Small intestine (tissue), 7 donors: ENCODE measurements around the gene RBFOX1. TPM values are rescaled to one million over a fixed set of nuclear protein-coding genes. Genes with fewer than 3 reads are reported as not detected.

Experiments used
- DNase-seq, 2 donors: peaks; one replicate each; pipeline versions ENCODE4 v3.0.0 to v3.0.0-alpha.2; 2013
- FAIRE-seq: peaks from 2 replicates; lab custom pipeline; 2012; peaks lifted over from hg19 to GRCh38; lab: Jason Lieb, UNC
- H3K27ac ChIP-seq, 3 donors: one replicate each; pipeline ENCODE4 v1.5.1; 2013; ENCODE audit warnings: low read length in 2 of 3, mild to moderate bottlenecking in 2 of 3, control low read depth in 1 of 3, inconsistent platforms in 1 of 3, low read depth in 1 of 3, moderate library complexity in 1 of 3
- H3K27me3 ChIP-seq, 3 donors: one replicate each; pipeline ENCODE4 v1.6.1; 2013; ENCODE audit warnings: low read length in 3 of 3, inconsistent platforms in 1 of 3; ENCODE audit not compliant: control insufficient read depth in 3 of 3, insufficient read depth in 3 of 3
- H3K36me3 ChIP-seq, 3 donors: one replicate each; pipeline ENCODE4 v1.6.1; 2013; ENCODE audit warnings: low read length in 3 of 3, inconsistent platforms in 1 of 3, low read depth in 1 of 3, mild to moderate bottlenecking in 1 of 3, moderate library complexity in 1 of 3; ENCODE audit not compliant: control insufficient read depth in 3 of 3, insufficient read depth in 2 of 3
- H3K4me1 ChIP-seq, 3 donors: one replicate each; pipeline ENCODE4 v1.6.1; 2013; ENCODE audit warnings: low read length in 2 of 3, inconsistent platforms in 1 of 3, low read depth in 1 of 3, mild to moderate bottlenecking in 1 of 3, moderate library complexity in 1 of 3; ENCODE audit not compliant: control insufficient read depth in 3 of 3, insufficient read depth in 2 of 3
- H3K4me3 ChIP-seq, 3 donors: one replicate each; pipeline ENCODE4 v1.5.1; 2013; ENCODE audit warnings: low read length in 3 of 3, control low read depth in 1 of 3, inconsistent platforms in 1 of 3, low read depth in 1 of 3, mild to moderate bottlenecking in 1 of 3, moderate library complexity in 1 of 3
- H3K9me3 ChIP-seq, 2 donors: one replicate each; pipeline ENCODE4 v1.6.1; 2013; ENCODE audit warnings: low read depth in 1 of 2, low read length in 1 of 2; ENCODE audit not compliant: control insufficient read depth in 2 of 2, insufficient read depth in 1 of 2
- WGBS, 3 donors: extraction: QIAGEN DNeasy Blood & Tissue Kit; methylation state at CpG; one replicate each; pipeline ENCODE4 v1.1.7; 2013; 5-methylcytosine and 5-hydroxymethylcytosine counted together
- polyA plus RNA-seq, 4 donors: library from polyadenylated mRNA; stranded (reverse) in 3 of 4; unstranded in 1 of 4; fragments of 200-250 nt in 3 of 4; fragments of 120-200 nt in 1 of 4; gene quantifications; one replicate each; pipeline versions ENCODE4 v1.2.1 to v1.2.3, GENCODE V29; 2013
- donor health status: healthy with polysubstance abuse.
- donor health status: control.
- donor health status: control.
- donor health status: Bipolar disorder and iron deficiency.
- donor health status: healthy.

Gene RBFOX1
- polyA plus RNA-seq, 4 donors, result 0.30 to 0.87 (median 0.54) TPM; not detected in 1

GRCh38 chr16:7321661-7322060 is 11.0 kb upstream of the RBFOX1 start:
- DNase-seq, result no peak
- Histone ChIP-seq H3K4me1 (no peaks in the 10 kb centered on the region), H3K36me3 (no peaks in the 10 kb centered on the region), H3K4me3 (no peak overlapping the region), H3K27me3 (no peaks in the 10 kb centered on the region), H3K27ac (no peak overlapping the region), H3K9me3 (no peaks in the 10 kb centered on the region)
- FAIRE-seq, result no peak
- WGBS, 3 donors, result 38 to 50% (median 40%) methylated on average over 1 of the region's 1 CpG

DNA sequence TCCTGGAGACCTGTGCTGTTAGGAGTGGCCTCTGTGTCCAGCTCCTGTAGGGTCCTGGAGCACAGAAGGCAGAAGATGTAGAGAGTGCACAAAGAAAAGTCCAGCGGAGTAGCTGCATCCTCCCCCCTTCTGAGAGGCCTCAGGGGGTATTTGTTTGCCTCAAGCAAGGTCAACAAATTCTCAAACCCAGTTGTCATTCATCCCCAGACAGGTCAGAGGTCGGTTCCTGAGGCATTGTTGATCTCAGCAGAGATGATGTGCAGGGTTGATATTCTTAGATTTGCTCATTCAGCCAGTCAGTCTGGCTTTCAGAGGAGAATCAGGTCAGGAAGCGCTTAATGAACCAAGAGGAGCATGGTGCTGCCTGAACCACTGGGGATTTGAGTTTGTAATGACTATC is 8.3 kb upstream of the RBFOX1 start:
- Histone ChIP-seq H3K4me1 (no peaks in the 10 kb centered on the region), H3K36me3 (no peaks in the 10 kb centered on the region), H3K4me3 (no peak overlapping the region), H3K9me3 (no peaks in the 10 kb centered on the region), H3K27ac (no peak overlapping the region), H3K27me3 (no peaks in the 10 kb centered on the region)
- DNase-seq (no peak), FAIRE-seq (no peak)
- 27 to 44% (median 29%) methylated on average over 3 of the region's 3 CpGs for whole genome bisulfite sequencing, 3 donors

DNA sequence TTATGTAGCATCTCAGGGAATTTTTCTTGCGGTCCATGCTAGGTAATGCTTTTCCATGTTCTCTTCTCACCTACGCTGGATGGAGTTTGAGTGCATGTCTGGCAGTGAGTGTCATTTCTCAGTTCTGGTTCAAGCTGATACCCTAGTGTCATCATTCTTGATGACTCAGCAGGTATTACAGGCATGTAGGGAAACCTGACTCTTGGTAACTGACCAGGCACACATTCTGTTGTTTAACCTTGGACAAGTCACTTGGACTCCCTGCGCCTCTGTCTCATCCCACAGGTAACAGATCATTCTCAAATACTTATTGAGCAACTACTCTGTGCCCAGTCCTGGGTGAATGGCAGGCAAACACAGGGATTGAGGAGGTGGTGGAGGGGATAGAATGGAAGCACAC is 6.8 kb upstream of the RBFOX1 start:
- Histone ChIP-seq H3K27me3 (no peaks in the 10 kb centered on the region), H3K27ac (no peak overlapping the region), H3K36me3 (no peaks in the 10 kb centered on the region), H3K9me3 (no peaks in the 10 kb centered on the region), H3K4me3 (no peak overlapping the region), H3K4me1 (no peaks in the 10 kb centered on the region)
- no peak for FAIRE-seq
- no peak for DNase-seq
- WGBS, 3 donors, result 86 to 96% (median 96%) methylated on average over 3 of the region's 3 CpGs

- FAIRE-seq, result no peak
- Histone ChIP-seq H3K4me3 (no peak overlapping the region), H3K36me3 (no peaks in the 10 kb centered on the region), H3K27me3 (no peaks in the 10 kb centered on the region), H3K4me1 (no peaks in the 10 kb centered on the region), H3K9me3 (no peaks in the 10 kb centered on the region), H3K27ac (no peak overlapping the region)
- DNase-seq, result no peak
- WGBS, 3 donors, result 61 to 75% (median 69%) methylated on average over 8 of the region's 8 CpGs
These were observed 1.9 kb upstream of the RBFOX1 start for GRCh38 chr16:7330709-7331108.

- Histone ChIP-seq H3K4me1 (no peaks in the 10 kb centered on the region), H3K9me3 (no peaks in the 10 kb centered on the region), H3K36me3 (no peaks in the 10 kb centered on the region), H3K4me3 (no peak overlapping the region), H3K27ac (no peak overlapping the region), H3K27me3 (no peaks in the 10 kb centered on the region)
- WGBS, 3 donors, result 54 to 55% (median 55%) methylated on average over 6 of the region's 6 CpGs
- DNase-seq (no peak), FAIRE-seq (no peak)
These were observed 648 bp upstream of the RBFOX1 start for GRCh38 chr16:7331997-7332396.

DNA sequence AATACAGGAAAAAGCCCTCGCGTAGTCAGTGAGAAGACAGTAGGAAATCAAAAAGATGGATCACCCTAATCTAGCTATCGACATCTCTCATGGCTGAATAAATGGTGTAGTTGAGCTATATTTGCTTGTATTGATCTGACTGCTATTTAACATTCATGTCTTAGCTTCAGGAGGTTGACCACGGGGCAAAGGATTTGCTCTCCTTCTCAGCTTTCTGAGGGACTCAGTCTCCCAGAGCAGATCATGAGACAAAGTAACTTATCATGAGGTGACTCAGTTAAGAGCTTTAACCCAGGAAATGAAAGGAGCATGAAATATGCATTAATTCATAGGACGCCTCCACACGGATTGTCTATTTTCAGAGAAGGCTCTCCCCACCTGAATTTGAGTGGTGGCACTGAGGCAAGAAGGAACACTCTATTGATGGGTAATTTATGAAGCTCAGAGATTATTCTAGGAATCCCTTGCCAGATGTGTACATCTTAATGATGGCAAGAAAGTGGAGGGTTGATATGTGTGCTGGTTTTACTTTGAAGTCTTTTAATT is 608 bp downstream of the RBFOX1 start:
- Histone ChIP-seq H3K36me3 (no peaks in the 10 kb centered on the region), H3K4me3 (no peak overlapping the region), H3K27me3 (no peaks in the 10 kb centered on the region), H3K27ac (no peak overlapping the region), H3K4me1 (no peaks in the 10 kb centered on the region), H3K9me3 (no peaks in the 10 kb centered on the region)
- DNase-seq, result no peak
- FAIRE-seq, result no peak
- WGBS, 3 donors, result 44 to 71% (median 62%) methylated on average over 6 of the region's 6 CpGs

DNA sequence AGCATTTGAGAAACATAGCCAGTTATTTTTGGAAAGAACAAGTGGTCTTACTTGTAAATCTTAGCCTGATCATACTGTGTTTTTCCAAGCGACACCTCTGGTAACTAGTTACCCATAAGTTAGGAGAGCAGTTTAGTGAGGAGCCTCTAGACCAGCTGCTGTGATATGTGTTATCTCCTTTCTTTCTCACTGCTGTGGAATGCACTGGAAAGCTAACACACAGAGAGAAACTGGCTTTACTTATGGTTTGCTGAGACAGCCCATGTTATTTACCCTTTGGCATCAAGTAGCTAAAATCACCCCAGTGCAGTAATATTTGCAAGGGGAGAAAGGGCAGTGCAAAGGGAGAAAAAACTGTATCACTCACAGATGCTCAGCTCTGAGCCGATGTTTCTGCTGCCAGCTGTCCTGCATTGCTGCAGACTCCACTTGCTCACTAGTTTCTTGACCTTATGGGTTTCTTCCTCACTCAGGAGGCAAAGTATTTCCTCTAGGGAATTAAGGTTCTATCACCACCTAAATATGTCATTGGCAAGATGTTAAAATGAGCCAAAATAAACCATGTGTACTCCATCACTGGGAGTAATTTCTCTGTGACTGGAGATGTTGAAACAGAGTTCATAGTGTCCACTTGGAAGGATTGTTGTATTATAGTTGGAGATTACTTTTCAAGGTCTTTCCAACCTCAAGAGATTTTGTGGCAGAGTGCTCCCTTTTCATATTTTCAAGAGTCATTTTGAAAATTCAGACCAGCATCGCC is 2.3 kb downstream of the RBFOX1 start:
- Histone ChIP-seq H3K4me3 (no peak overlapping the region), H3K9me3 (no peaks in the 10 kb centered on the region), H3K4me1 (no peaks in the 10 kb centered on the region), H3K36me3 (no peaks in the 10 kb centered on the region), H3K27me3 (no peaks in the 10 kb centered on the region), H3K27ac (no peak overlapping the region)
- no peak for DNase-seq
- no peak for FAIRE-seq
- 49 to 59% (median 55%) methylated on average over 3 of the region's 3 CpGs for WGBS, 3 donors

- 55 to 72% (median 64%) methylated on average over 3 of the region's 3 CpGs for WGBS, 3 donors
- no peaks in the 10 kb centered on the region for H3K27me3 ChIP-seq
- H3K27ac ChIP-seq, result no peak overlapping the region
- H3K9me3 ChIP-seq, result no peaks in the 10 kb centered on the region
- no peak overlapping the region for H3K4me3 ChIP-seq
- no peaks in the 10 kb centered on the region for H3K36me3 ChIP-seq
- DNase-seq (no peak), FAIRE-seq (no peak)
- no peaks in the 10 kb centered on the region for H3K4me1 ChIP-seq
These were observed 3.5 kb downstream of the RBFOX1 start for GRCh38 chr16:7335991-7336634.
